ENCODE results near the gene RAB22A.

GRCh38 chr20:58305061-58305460, 4.5 kb upstream of the RAB22A start:
- TF ChIP-seq POLR2A (IDR thresholded peaks at IDR 0.05; ENCODE audit: low read depth, low read length) (no peak), POLR2AphosphoS5 (IDR thresholded peaks at IDR 0.05; ENCODE audit: low read depth, low read length) (no peak), SPI1 (IDR thresholded peaks at IDR 0.05; ENCODE audit: low read depth, low read length) (no peak), POU2F2 (IDR thresholded peaks at IDR 0.05; ENCODE audit: low read depth, low read length) (no peak), PAX5 (IDR thresholded peaks at IDR 0.05; ENCODE audit: insufficient read depth, low read length, severe bottlenecking) (no peak)

Measured in GM12891 (cell line).